ENCODE data around the gene BCL11B. TPM values are rescaled to one million over a fixed set of nuclear protein-coding genes. Genes with fewer than 3 reads are reported as not detected.

Gene BCL11B
- total and polyA plus RNA-seq, 4 donors: 0.04 to 0.42 (median 0.16) TPM

DNA sequence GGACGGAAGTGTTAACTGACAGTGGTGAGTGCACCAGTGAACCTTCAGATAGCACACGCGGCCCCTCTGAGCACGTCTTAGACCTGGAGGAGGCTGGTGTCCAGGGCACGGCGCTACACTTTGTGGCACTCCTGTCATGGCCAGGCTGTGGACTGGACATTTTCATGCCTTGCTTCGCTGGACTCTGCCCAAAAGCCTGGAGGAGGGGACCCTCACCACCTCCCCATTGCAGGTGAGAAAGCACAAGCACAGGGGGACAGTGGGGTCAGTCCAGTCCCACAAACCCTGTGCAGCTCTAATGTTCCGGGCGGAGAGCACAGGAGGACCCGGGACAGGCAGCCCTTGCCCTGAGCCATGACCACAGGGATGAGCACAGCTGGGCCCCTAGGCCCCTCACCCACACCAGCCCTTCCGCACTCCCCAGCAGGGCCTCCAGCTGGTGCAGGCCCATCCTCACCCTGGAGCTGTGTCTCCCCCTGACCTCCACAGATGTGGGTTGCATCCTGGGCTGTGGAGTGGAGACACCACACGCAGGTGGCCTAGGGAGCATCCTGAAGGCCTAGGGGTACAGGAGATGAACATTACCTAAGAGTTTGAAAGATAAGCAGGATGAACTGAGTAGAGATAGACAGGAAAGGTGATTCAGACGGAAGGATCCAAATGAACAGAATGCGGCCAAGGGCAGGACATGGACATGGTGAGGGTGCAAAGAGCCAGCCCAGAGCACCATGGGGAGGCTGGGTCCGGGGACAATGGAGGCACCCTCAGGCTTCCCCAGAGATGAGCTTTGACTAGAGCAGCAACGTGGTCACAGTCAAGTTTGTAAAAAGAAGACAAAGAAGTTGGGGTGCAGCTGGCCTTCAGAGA, 132.8 kb downstream of the BCL11B start:
- Histone ChIP-seq H3K4me1 (ENCODE audit: control insufficient read depth in 4 of 4, insufficient read depth in 4 of 4, low read length in 3 of 4) (no peaks in the 10 kb centered on the region), H3K9me3 (ENCODE audit: control insufficient read depth in 4 of 4, low read length in 3 of 4) (no peaks in the 10 kb centered on the region), H3K36me3 (ENCODE audit: control insufficient read depth in 4 of 4, insufficient read depth in 3 of 4, low read depth in 1 of 4, low read length in 3 of 4) (no peaks in the 10 kb centered on the region), H3K27ac (ENCODE audit: low read depth in 1 of 2, low read length in 2 of 2) (no peak overlapping the region), H3K27me3 (ENCODE audit: control insufficient read depth in 4 of 4, insufficient read depth in 4 of 4, low read length in 3 of 4) (no peaks in the 10 kb centered on the region), H3K9ac (ENCODE audit: low read depth in 1 of 2, low read length in 2 of 2) (no peak overlapping the region), H3K4me3 (ENCODE audit: low read depth in 1 of 3, low read length in 3 of 3) (no peak overlapping the region)
- WGBS: 86% methylated on average over 16 of the region's 16 CpGs
- TF ChIP-seq, protein P1, sequence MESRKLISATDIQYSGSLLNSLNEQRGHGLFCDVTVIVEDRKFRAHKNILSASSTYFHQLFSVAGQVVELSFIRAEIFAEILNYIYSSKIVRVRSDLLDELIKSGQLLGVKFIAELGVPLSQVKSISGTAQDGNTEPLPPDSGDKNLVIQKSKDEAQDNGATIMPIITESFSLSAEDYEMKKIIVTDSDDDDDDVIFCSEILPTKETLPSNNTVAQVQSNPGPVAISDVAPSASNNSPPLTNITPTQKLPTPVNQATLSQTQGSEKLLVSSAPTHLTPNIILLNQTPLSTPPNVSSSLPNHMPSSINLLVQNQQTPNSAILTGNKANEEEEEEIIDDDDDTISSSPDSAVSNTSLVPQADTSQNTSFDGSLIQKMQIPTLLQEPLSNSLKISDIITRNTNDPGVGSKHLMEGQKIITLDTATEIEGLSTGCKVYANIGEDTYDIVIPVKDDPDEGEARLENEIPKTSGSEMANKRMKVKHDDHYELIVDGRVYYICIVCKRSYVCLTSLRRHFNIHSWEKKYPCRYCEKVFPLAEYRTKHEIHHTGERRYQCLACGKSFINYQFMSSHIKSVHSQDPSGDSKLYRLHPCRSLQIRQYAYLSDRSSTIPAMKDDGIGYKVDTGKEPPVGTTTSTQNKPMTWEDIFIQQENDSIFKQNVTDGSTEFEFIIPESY (IDR thresholded peaks at IDR 0.05): no peak
- TF ChIP-seq TAF1 (conservative IDR thresholded peaks at IDR 0.05) (no peak), YY1 (IDR thresholded peaks at IDR 0.05) (no peak), REST (IDR thresholded peaks at IDR 0.05) (no peak), EGR1 (IDR thresholded peaks at IDR 0.05; ENCODE audit: low read depth in 2 of 2) (no peak), RAD21 (IDR thresholded peaks at IDR 0.05) (no peak), FOXA2 (IDR thresholded peaks at IDR 0.05) (no peak), NR2F2 (IDR thresholded peaks at IDR 0.05) (no peak), HNF4A (conservative IDR thresholded peaks at IDR 0.05) (no peak)
- TF ChIP-seq, protein P2, sequence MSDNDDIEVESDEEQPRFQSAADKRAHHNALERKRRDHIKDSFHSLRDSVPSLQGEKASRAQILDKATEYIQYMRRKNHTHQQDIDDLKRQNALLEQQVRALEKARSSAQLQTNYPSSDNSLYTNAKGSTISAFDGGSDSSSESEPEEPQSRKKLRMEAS (IDR thresholded peaks at IDR 0.05): no peak
- TF ChIP-seq, protein P3, sequence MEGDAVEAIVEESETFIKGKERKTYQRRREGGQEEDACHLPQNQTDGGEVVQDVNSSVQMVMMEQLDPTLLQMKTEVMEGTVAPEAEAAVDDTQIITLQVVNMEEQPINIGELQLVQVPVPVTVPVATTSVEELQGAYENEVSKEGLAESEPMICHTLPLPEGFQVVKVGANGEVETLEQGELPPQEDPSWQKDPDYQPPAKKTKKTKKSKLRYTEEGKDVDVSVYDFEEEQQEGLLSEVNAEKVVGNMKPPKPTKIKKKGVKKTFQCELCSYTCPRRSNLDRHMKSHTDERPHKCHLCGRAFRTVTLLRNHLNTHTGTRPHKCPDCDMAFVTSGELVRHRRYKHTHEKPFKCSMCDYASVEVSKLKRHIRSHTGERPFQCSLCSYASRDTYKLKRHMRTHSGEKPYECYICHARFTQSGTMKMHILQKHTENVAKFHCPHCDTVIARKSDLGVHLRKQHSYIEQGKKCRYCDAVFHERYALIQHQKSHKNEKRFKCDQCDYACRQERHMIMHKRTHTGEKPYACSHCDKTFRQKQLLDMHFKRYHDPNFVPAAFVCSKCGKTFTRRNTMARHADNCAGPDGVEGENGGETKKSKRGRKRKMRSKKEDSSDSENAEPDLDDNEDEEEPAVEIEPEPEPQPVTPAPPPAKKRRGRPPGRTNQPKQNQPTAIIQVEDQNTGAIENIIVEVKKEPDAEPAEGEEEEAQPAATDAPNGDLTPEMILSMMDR (IDR thresholded peaks at IDR 0.05; ENCODE audit: low read depth, low read length, missing input control): no peak
- no peak for DNase-seq (ENCODE audit: low spot score)

- no peaks in the 10 kb centered on the region for H3K36me3 ChIP-seq (ENCODE audit: control insufficient read depth in 4 of 4, insufficient read depth in 3 of 4, low read depth in 1 of 4, low read length in 3 of 4)
- 63% methylated on average over 8 of the region's 8 CpGs for WGBS
- no peak overlapping the region for H3K27ac ChIP-seq (ENCODE audit: low read depth in 1 of 2, low read length in 2 of 2)
- DNase-seq (ENCODE audit: low spot score): peak; percentile 14
- H3K4me3 ChIP-seq (ENCODE audit: low read depth in 1 of 3, low read length in 3 of 3): no peak overlapping the region
- no peaks in the 10 kb centered on the region for H3K4me1 ChIP-seq (ENCODE audit: control insufficient read depth in 4 of 4, insufficient read depth in 4 of 4, low read length in 3 of 4)
- no peaks in the 10 kb centered on the region for H3K27me3 ChIP-seq (ENCODE audit: control insufficient read depth in 4 of 4, insufficient read depth in 4 of 4, low read length in 3 of 4)
- no peaks in the 10 kb centered on the region for H3K9me3 ChIP-seq (ENCODE audit: control insufficient read depth in 4 of 4, low read length in 3 of 4)
- H3K9ac ChIP-seq (ENCODE audit: low read depth in 1 of 2, low read length in 2 of 2): no peak overlapping the region
- TF ChIP-seq, protein P3 (IDR thresholded peaks at IDR 0.05; ENCODE audit: low read depth, low read length, missing input control): no peak
- TF ChIP-seq, protein P1 (IDR thresholded peaks at IDR 0.05): no peak
- TF ChIP-seq GABPA (IDR thresholded peaks at IDR 0.05 in 1 of 2, conservative IDR thresholded peaks at IDR 0.05 in 1 of 2) (no peak), JUND (IDR thresholded peaks at IDR 0.05) (no peak), RAD21 (IDR thresholded peaks at IDR 0.05) (no peak), NR2F2 (IDR thresholded peaks at IDR 0.05) (no peak), HNF4A (conservative IDR thresholded peaks at IDR 0.05) (no peak), TAF1 (conservative IDR thresholded peaks at IDR 0.05) (no peak), ATF3 (IDR thresholded peaks at IDR 0.05) (no peak), EGR1 (IDR thresholded peaks at IDR 0.05; ENCODE audit: low read depth in 2 of 2) (no peak), YY1 (IDR thresholded peaks at IDR 0.05) (no peak)
These were observed 134.0 kb downstream of the BCL11B start for GRCh38 chr14:99137913-99138571.

Data from liver (tissue), 9 donors.